Measurements from ENCODE around the gene DIS3L2. TPM values are rescaled to one million over a fixed set of nuclear protein-coding genes. Genes with fewer than 3 reads are reported as not detected.

Gene DIS3L2
- total RNA-seq, 6 donors from 2014 or later, result 31.2 to 98.5 (median 50.3) TPM

DNA sequence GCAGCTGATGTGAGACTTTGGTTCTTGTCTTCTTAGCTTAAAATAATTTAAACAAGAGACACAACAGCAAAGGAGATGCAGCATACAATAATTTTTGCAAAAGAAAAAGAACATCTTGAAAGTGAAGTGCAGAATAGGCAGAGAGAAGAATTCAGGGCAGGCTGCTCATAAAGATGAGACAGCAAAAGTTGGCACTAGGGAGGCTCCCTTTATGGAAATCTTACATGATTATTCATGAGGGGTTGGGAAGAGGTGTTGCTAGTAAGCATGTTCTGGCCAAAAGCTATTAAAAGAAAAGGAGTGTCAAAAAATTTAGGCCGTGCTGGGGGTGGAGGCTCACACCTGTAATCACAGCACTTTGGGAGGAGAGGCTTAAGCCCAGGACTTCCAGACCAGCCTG lies 412.8 kb downstream of the DIS3L2 start:
- no peak for TF ChIP-seq POLR2AphosphoS5 (IDR thresholded peaks at IDR 0.05)
- TF ChIP-seq, protein P1, sequence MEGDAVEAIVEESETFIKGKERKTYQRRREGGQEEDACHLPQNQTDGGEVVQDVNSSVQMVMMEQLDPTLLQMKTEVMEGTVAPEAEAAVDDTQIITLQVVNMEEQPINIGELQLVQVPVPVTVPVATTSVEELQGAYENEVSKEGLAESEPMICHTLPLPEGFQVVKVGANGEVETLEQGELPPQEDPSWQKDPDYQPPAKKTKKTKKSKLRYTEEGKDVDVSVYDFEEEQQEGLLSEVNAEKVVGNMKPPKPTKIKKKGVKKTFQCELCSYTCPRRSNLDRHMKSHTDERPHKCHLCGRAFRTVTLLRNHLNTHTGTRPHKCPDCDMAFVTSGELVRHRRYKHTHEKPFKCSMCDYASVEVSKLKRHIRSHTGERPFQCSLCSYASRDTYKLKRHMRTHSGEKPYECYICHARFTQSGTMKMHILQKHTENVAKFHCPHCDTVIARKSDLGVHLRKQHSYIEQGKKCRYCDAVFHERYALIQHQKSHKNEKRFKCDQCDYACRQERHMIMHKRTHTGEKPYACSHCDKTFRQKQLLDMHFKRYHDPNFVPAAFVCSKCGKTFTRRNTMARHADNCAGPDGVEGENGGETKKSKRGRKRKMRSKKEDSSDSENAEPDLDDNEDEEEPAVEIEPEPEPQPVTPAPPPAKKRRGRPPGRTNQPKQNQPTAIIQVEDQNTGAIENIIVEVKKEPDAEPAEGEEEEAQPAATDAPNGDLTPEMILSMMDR (IDR thresholded peaks at IDR 0.05), result no peak
- Histone ChIP-seq H3K27ac (no peak overlapping the region), H3K9me3 (no peaks in the 10 kb centered on the region), H3K4me1 (no peaks in the 10 kb centered on the region), H3K4me3 (no peak overlapping the region), H3K36me3 (no peaks in the 10 kb centered on the region), H3K27me3 (no peaks in the 10 kb centered on the region)
- no peak for ATAC-seq (ENCODE audit: low FRiP score in 2 of 2)
- WGBS, 2 donors, result 83 to 94% methylated on average over 1 of the region's 1 CpG
- no peak for DNase-seq

DNA sequence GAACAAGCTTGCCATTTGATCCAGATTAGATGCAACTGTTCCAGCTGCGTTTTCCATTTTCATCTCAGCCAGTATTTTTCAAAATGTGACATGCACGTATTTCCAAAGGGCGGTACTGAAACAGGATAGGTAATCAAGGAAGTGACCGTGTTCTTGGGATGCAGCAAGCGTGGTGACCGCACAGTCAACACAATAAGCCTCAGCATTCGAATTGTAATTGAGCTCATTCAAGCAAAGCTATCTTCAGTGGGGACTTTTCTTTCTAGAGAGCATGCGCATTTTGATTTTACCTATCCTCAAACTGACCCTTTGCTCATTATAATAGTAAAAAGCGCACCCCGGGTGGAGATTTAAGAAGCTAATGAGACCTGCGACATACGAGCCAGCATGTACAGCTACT lies 413.7 kb downstream of the DIS3L2 start:
- Histone ChIP-seq H3K27ac (no peak overlapping the region), H3K4me3 (no peak overlapping the region), H3K36me3 (no peaks in the 10 kb centered on the region), H3K27me3 (no peaks in the 10 kb centered on the region), H3K9me3 (no peaks in the 10 kb centered on the region), H3K4me1 (no peaks in the 10 kb centered on the region)
- WGBS, 2 donors, result 81 to 83% methylated on average over 12 of the region's 12 CpGs
- peak in 1 of 2 donors; percentile 4 for DNase-seq
- ATAC-seq (ENCODE audit: low FRiP score in 2 of 2), result no peak
- TF ChIP-seq, protein P1 (IDR thresholded peaks at IDR 0.05), result no peak
- no peak for TF ChIP-seq EP300 (IDR thresholded peaks at IDR 0.05)
- no peak for TF ChIP-seq POLR2A (IDR thresholded peaks at IDR 0.05)
- TF ChIP-seq POLR2AphosphoS5 (IDR thresholded peaks at IDR 0.05), result no peak

DNA sequence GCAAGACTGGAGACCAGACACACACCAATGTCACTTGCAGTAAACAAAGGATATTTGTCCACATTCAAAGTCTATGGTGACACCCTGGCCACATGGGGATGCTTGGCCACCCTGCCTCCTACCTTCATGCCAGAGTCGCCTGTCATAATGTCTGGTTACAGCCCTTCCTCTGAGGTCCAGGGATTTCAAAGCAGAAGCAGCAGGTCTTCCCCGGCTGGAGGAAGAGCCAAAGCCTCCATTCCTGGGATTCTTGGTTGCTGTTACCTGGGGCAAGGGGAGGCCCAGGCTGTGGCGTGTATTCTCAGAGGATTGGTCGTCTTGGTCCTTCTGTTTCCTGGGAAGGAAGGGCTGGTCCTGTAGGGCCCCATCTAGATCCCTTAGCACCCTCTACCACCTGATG lies 414.7 kb downstream of the DIS3L2 start:
- H3K27ac ChIP-seq, result no peak overlapping the region
- H3K4me1 ChIP-seq, result no peaks in the 10 kb centered on the region
- no peaks in the 10 kb centered on the region for H3K36me3 ChIP-seq
- H3K9me3 ChIP-seq, result no peaks in the 10 kb centered on the region
- TF ChIP-seq POLR2AphosphoS5 (IDR thresholded peaks at IDR 0.05) (no peak), POLR2A (IDR thresholded peaks at IDR 0.05) (no peak), EP300 (IDR thresholded peaks at IDR 0.05) (no peak)
- TF ChIP-seq, protein P1 (IDR thresholded peaks at IDR 0.05), result no peak
- DNase-seq, result no peak
- no peak overlapping the region for H3K4me3 ChIP-seq
- 73 to 78% methylated on average over 4 of the region's 4 CpGs for WGBS, 2 donors
- H3K27me3 ChIP-seq, result no peaks in the 10 kb centered on the region
- ATAC-seq (ENCODE audit: low FRiP score in 2 of 2), result no peak

DNA sequence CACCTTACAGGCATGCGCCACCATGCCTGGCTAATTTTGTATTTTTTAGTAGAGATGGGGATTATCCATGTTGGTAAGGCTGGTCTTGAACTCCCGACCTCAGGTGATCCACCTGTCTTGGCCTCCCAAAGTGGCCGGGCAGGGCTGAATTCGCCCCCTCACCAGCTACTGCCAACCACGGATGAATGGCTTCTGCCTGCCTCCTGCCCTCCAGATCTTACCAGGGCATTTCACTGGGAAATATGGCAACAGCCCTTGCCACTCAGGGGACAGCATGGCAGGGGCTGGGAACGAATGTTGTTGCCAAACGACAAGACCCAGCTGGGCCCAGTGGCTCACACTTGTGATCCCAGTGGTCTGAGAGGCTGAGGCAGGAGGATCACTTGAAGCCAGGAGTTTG lies 415.2 kb downstream of the DIS3L2 start:
- H3K9me3 ChIP-seq, result no peaks in the 10 kb centered on the region
- peaks cover 0 to 3% (median under 1%) of the 10 kb centered on the region in 4 donors for H3K27me3 ChIP-seq
- H3K4me1 ChIP-seq, result no peaks in the 10 kb centered on the region
- ATAC-seq (ENCODE audit: low FRiP score in 2 of 2) (no peak), DNase-seq (peak in 1 of 2 donors; percentile 22)
- 86% methylated on average over 7 of the region's 7 CpGs for WGBS, 2 donors
- no peak overlapping the region for H3K4me3 ChIP-seq
- TF ChIP-seq EP300 (IDR thresholded peaks at IDR 0.05) (no peak), POLR2A (IDR thresholded peaks at IDR 0.05) (no peak), POLR2AphosphoS5 (IDR thresholded peaks at IDR 0.05) (no peak)
- TF ChIP-seq, protein P1 (IDR thresholded peaks at IDR 0.05), result no peak
- H3K27ac ChIP-seq, result no peak overlapping the region
- H3K36me3 ChIP-seq, result no peaks in the 10 kb centered on the region

DNA sequence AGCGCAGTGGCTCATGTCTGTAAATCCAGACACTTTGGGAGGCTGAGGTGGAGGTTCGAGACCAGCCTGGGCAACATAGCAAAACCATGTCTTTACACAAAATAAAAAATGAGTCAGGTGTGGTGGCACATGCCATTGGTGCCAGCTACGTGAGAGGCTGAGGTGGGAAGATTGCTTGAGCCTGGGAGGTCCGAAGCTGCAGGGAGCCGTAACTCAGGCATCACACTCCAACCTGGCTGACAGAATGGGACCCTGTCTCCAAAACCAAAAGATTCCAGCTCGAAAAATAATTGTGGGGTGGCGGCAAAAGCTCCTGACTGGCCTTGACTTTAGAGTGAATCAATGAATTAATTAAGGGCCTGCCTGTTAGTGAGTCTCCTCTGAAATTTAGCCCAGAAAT lies 415.8 kb downstream of the DIS3L2 start:
- TF ChIP-seq POLR2AphosphoS5 (IDR thresholded peaks at IDR 0.05) (no peak), POLR2A (IDR thresholded peaks at IDR 0.05) (no peak), EP300 (IDR thresholded peaks at IDR 0.05) (no peak)
- TF ChIP-seq, protein P1 (IDR thresholded peaks at IDR 0.05), result no peak
- H3K9me3 ChIP-seq, result no peaks in the 10 kb centered on the region
- H3K27me3 ChIP-seq, result peaks cover 0 to 7% (median 3%) of the 10 kb centered on the region in 4 donors
- H3K4me3 ChIP-seq, result no peak overlapping the region
- DNase-seq (no peak), ATAC-seq (ENCODE audit: low FRiP score in 2 of 2) (no peak)
- no peaks in the 10 kb centered on the region for H3K4me1 ChIP-seq
- H3K36me3 ChIP-seq, result no peaks in the 10 kb centered on the region
- H3K27ac ChIP-seq, result no peak overlapping the region
- WGBS, 2 donors, result 83 to 86% methylated on average over 7 of the region's 7 CpGs
